Measurements from ENCODE around the gene GAA.
"Not testable (repeated sequence)": the region's sequence is repeated elsewhere in the genome, so short reads cannot be mapped to it uniquely, and the experiment has no call there.

The GAA gene

GRCh38 chr17:80082403-80083135 lies 18.8 kb upstream of the GAA start:
- no peak overlapping the region for H3K27ac ChIP-seq
- no peak for DNase-seq (ENCODE audit: low read depth, low spot score)

- H3K27ac ChIP-seq, result no peak overlapping the region
- DNase-seq (ENCODE audit: low read depth, low spot score), result no peak
Observed at GRCh38 chr17:80083136-80083661, 18.2 kb upstream of the GAA start.

GRCh38 chr17:80084773-80085172 lies 16.6 kb upstream of the GAA start:
- DNase-seq (ENCODE audit: low read depth, low spot score), result no peak
- no peak overlapping the region for H3K27ac ChIP-seq

- DNase-seq (ENCODE audit: low read depth, low spot score), result no peak
- H3K27ac ChIP-seq, result no peak overlapping the region
Observed at GRCh38 chr17:80086081-80086480, 15.3 kb upstream of the GAA start.

GRCh38 chr17:80086616-80087015 lies 14.8 kb upstream of the GAA start:
- no peak for DNase-seq (ENCODE audit: low read depth, low spot score)
- no peak overlapping the region for H3K27ac ChIP-seq

GRCh38 chr17:80087346-80088265 lies 13.8 kb upstream of the GAA start:
- no peak overlapping the region for H3K27ac ChIP-seq
- DNase-seq (ENCODE audit: low read depth, low spot score), result no peak

GRCh38 chr17:80089762-80090161 lies 11.6 kb upstream of the GAA start:
- DNase-seq (ENCODE audit: low read depth, low spot score), result no peak

GRCh38 chr17:80090164-80090563 lies 11.2 kb upstream of the GAA start:
- DNase-seq (ENCODE audit: low read depth, low spot score), result not testable (repeated sequence)

More at GRCh38 chr17:80089762-80090161, 11.6 kb upstream of the GAA start:
- no peak overlapping the region for H3K27ac ChIP-seq

GRCh38 chr17:80091376-80091775 lies 10.0 kb upstream of the GAA start:
- H3K27ac ChIP-seq, result no peak overlapping the region
- DNase-seq (ENCODE audit: low read depth, low spot score), result no peak

More at GRCh38 chr17:80090164-80090563, 11.2 kb upstream of the GAA start:
- not testable (repeated sequence) for H3K27ac ChIP-seq

GRCh38 chr17:80092959-80093358 lies 8.4 kb upstream of the GAA start:
- no peak for DNase-seq (ENCODE audit: low read depth, low spot score)
- no peak overlapping the region for H3K27ac ChIP-seq

- H3K27ac ChIP-seq, result no peak overlapping the region
- no peak for DNase-seq (ENCODE audit: low read depth, low spot score)
Observed at GRCh38 chr17:80095038-80095843, 6.1 kb upstream of the GAA start.

- no peak for DNase-seq (ENCODE audit: low read depth, low spot score)
- H3K27ac ChIP-seq, result no peak overlapping the region
Observed at GRCh38 chr17:80095844-80096475, 5.4 kb upstream of the GAA start.

GRCh38 chr17:80096561-80097021 lies 4.8 kb upstream of the GAA start:
- H3K27ac ChIP-seq, result no peak overlapping the region

GRCh38 chr17:80097127-80097621 lies 4.2 kb upstream of the GAA start:
- no peak for DNase-seq (ENCODE audit: low read depth, low spot score)
- no peak overlapping the region for H3K27ac ChIP-seq

More at GRCh38 chr17:80096561-80097021, 4.8 kb upstream of the GAA start:
- DNase-seq (ENCODE audit: low read depth, low spot score), result no peak

GRCh38 chr17:80097844-80098691 lies 3.3 kb upstream of the GAA start:
- no peak for DNase-seq (ENCODE audit: low read depth, low spot score)
- H3K27ac ChIP-seq, result no peak overlapping the region

- no peak for DNase-seq (ENCODE audit: low read depth, low spot score)
Observed at GRCh38 chr17:80099291-80100034, 1.9 kb upstream of the GAA start.

GRCh38 chr17:80100035-80100323 lies 1.4 kb upstream of the GAA start:
- no peak for DNase-seq (ENCODE audit: low read depth, low spot score)
- no peak overlapping the region for H3K27ac ChIP-seq

More at GRCh38 chr17:80099291-80100034, 1.9 kb upstream of the GAA start:
- no peak overlapping the region for H3K27ac ChIP-seq
